GM19043 (cell line): ENCODE measurements around the gene CPTP.
A peak's percentile ranks its signal among the peaks of the same experiment; 100 is the strongest.

Experiments
- ATAC-seq: cut with Tn5 transposase; IDR thresholded peaks from one replicate; pipeline ENCODE4 v1.9.1; 2021; ENCODE audit warnings: low read depth; ENCODE audit not compliant: unreplicated experiment

Gene CPTP

DNA sequence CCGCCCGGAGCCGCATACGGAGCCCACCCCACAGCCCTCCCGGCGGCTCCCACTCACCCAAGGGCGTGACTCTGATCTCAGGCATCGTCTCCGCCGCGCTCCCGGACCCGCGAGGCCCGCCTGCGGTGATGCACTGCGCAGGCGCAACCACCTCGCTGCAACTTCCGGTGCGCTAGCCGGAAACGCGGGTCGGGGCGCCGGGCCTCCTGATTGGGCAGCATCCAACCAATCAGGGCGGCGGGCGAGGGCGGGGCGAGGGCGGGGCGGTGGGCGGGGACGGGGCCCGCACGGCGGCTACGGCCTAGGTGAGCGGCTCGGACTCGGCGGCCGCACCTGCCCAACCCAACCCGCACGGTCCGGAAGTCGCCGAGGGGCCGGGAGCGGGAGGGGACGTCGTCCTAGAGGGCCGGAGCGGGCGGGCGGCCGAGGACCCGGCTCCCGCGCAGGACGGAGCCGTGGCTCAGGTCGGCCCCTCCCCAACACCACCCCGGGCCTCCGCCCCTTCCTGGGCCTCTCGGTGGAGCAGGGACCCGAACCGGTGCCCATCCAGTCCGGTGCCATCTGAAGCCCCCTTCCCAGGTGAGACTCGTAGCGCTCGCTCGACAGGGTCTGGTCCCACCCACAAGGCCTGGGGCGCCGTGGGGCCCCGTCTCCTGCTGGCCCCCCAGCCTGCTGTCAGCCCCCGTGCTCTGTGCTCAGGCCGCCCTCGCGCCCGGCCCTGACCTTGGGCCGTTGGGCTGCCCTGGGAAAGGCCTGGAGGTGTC, at the start of gene CPTP, which contains the start of gene INTS11:
CPTP (plus strand) TSS at position 279 of the 764 bp plus-strand sequence. CDS start 2,109 bp downstream, outside the sequence.
INTS11 (minus strand) TSS at position 137 of the 764 bp plus-strand sequence; CDS start at position 85, 52 bp downstream.
- peak; percentile 76 for ATAC-seq

- ATAC-seq, result no peak
Observed at GRCh38 chr1:1274931-1275431, 49.6 kb upstream of the CPTP start.

- no peak for ATAC-seq
Observed at GRCh38 chr1:1275836-1276235, 48.8 kb upstream of the CPTP start.

DNA sequence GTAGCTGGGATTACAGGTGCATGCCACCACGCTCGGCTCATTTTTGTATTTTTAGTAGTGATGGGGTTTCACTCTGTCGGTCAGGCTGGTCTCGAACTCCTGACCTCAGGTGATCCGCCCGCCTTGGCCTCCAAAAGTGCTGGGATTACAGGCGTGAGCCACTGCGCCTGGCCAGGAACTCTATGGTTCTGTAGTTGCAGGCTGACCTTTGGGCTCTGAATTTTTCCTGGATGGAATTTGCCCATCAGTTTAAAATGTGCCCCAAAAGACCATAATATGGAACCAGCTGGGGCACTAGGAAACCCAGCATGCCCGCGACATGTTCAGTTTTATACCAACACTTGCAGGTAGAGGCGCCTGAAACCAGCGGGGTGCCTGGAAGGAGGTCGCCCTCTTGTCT, 46.0 kb upstream of the CPTP start:
- ATAC-seq, result no peak

- ATAC-seq, result no peak
Observed at GRCh38 chr1:1279028-1279427, 45.6 kb upstream of the CPTP start.

DNA sequence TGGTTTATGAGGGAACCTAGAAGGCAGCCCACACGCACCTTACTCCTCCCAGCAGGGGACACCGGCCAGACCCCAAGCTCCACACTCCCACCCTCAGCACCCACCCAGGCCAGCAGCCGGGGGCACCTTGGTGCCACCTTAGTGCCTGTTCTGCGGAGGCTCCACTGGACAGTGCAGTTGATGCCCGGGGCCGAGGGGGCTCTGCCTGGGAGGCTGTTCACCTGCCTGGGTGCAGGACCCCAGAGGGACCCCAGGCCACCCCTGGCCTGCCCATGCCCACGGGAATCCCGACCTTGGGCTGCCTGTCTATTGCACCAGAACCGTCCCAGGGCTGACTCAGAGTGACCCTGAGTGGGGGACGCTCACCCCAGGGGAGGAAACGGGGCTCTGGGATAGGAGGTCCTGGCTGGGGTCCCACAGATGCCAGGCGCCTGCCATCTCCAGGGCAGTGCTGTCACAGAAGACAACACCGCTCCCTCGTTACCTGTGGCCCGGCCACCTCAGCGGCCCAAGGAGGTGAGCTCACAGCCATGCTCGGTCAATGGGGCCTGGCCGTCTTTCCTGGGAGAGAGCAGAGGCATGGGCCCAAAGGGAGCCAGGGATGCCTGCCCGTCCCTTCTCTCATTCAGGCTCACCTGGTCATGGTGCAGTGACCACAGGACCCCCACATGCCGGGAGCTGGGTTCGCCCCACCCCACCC, 43.7 kb upstream of the CPTP start:
- no peak for ATAC-seq

- no peak for ATAC-seq
Observed at GRCh38 chr1:1281533-1282321, 42.9 kb upstream of the CPTP start.

- ATAC-seq, result no peak
Observed at GRCh38 chr1:1282998-1283397, 41.6 kb upstream of the CPTP start.

- no peak for ATAC-seq
Observed at GRCh38 chr1:1283821-1284220, 40.8 kb upstream of the CPTP start.

DNA sequence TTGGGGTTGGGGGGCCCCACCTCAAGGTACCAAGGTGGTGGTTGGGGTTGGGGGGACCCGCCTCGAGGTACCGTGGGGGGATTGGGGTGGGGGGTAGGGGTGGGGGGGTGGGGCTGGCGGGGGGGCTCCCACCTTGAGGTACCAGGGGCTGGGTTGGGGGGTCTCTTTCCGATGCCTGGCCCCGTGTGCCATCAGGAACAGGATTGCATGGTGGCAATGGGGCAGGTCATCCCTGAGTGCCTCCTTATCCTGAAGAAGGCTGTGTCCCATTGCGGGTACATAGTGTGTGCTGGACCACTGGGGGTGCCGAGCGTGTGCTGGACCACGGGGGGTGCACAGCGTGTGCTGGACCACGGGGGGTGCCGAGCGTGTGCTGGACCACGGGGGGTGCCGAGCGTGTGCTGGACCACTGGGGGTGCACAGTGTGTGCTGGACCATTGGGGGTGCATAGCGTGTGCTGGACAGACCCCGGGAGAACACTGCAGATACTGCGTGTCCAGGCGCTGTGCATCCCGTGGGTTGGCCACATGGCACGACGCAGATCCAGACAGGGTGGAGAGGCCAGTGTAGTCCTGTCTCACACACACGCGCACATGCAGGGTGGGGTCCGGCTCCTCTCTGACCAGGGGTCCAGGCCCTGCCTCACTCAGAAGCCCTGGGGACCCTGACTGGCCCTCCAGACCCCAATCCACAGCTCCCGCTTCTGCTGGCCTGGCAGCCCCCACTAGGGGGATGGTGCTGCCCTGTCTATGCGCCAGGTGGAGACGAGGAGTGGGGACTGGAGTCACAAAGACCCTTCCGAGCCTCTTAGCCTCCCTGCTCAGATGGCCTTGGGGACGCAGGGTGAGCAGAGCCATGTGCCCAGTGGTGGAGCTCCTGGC, 40.1 kb upstream of the CPTP start:
- ATAC-seq, result no peak

DNA sequence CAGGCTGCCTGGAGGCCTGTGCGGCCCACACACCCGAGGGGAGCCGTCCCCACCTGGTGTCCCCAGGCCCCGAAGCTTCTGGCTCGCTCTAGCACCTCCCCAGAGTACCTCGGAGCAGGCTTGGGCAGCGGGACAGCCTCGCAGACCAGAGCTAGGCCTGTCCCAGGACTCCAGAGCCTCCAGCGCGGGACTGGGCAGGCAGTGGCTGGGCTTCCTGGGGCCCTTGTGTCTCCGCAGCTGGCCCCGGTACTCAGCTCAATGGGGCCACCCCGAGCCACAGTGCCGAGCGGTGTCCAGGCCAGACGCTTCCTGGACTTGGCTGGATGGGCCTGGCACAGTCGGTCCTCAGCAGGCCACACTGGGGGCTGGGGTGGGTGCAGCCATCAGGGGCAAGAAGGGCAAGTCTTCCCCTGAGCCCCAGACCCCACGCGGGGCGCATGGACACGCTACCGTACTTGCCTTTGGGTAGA, 39.5 kb upstream of the CPTP start:
- ATAC-seq, result no peak

DNA sequence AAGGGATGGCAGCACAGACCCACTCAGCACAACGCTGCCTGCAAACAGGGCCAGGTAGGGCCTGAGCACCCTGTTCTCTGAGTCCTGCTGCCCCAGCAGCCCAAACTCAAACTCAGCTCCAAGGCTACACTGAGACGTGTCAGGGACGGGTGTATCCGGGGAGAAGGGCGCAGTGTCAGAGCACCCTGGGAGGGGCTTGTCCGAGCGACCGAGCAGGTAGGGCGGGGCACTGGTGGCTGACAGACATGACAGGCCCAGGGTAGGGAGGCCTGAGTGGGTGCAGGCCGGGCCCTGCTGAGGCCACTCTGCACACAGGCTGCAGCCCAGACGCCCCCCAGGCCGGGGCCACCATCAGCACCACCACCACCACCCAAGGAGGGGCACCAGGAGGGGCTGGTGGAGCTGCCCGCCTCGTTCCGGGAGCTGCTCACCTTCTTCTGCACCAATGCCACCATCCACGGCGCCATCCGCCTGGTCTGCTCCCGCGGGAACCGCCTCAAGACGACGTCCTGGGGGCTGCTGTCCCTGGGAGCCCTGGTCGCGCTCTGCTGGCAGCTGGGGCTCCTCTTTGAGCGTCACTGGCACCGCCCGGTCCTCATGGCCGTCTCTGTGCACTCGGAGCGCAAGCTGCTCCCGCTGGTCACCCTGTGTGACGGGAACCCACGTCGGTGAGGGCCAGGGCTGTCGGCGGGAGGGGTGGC, 38.8 kb upstream of the CPTP start:
- ATAC-seq, result no peak

GRCh38 chr1:1286313-1287261, 38.0 kb upstream of the CPTP start:
- no peak for ATAC-seq

DNA sequence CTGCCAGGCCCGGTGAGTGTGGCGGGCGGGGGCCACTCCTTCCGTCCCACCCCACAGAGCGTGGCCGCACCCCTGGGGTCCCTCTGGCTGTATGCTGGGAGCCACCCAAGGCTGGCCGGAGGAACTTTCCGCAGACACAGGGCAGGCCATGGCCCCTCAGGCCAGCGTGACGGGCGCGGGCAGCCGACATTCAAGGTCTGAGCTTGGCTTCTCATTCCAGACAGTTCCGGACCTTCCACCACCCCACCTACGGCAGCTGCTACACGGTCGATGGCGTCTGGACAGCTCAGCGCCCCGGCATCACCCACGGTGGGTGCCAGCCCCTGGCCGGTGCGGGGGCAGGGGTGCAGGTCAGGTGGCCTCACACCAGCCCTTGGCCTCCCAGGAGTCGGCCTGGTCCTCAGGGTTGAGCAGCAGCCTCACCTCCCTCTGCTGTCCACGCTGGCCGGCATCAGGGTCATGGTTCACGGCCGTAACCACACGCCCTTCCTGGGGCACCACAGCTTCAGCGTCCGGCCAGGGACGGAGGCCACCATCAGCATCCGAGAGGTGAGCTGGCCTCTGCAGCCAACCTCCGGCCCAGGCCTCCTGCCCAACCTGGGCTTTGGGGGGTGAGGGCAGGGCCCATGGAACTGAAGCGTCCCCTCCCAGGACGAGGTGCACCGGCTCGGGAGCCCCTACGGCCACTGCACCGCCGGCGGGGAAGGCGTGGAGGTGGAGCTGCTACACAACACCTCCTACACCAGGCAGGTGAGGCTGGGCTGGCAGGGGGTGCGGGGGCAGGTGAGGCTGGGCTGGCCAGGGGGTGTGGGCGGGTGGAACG, 37.1 kb upstream of the CPTP start:
- ATAC-seq, result no peak

DNA sequence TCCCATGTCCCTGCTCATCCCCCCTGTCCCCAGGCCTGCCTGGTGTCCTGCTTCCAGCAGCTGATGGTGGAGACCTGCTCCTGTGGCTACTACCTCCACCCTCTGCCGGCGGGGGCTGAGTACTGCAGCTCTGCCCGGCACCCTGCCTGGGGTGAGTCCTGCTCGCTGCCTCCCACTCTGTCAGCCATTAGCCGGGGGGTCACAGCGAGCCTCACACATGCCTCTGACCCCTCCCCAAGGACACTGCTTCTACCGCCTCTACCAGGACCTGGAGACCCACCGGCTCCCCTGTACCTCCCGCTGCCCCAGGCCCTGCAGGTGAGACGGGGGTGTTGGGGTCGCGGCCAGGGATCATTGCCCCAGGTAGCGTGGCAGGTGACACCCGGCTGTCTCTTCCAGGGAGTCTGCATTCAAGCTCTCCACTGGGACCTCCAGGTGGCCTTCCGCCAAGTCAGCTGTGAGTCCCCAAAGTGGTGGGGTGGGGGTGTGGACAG, 34.3 kb upstream of the CPTP start:
- no peak for ATAC-seq

DNA sequence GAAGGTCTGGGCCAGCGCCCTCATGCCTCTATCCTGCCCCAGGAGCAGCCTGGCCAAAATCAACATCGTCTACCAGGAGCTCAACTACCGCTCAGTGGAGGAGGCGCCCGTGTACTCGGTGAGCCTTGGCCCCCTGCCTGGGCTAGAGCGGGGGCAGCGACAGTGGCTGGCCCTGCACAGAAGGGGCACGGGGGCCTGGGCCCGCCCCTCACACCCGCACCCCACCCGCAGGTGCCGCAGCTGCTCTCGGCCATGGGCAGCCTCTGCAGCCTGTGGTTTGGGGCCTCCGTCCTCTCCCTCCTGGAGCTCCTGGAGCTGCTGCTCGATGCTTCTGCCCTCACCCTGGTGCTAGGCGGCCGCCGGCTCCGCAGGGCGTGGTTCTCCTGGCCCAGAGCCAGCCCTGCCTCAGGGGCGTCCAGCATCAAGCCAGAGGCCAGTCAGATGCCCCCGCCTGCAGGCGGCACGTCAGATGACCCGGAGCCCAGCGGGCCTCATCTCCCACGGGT, 33.5 kb upstream of the CPTP start:
- ATAC-seq, result no peak
